Esophagus muscularis mucosa (tissue), 4 donors: ENCODE measurements around the gene CAPN9. TPM values are rescaled to one million over a fixed set of nuclear protein-coding genes. Genes with fewer than 3 reads are reported as not detected.

Experiments used
- DNase-seq: peaks from one replicate; pipeline ENCODE4 v3.0.0-alpha.2; 2017; ENCODE audit errors: extremely low spot score
- H3K27ac ChIP-seq, 4 donors: fragments of 200-600 bp; sonication (generic); replicated peaks in 1 of 4; 1 replicate in 3 of 4; 2 replicates in 1 of 4; pipeline ENCODE4 v1.5.1; 2016 to 2019; ENCODE audit warnings: mild to moderate bottlenecking in 1 of 4
- H3K27me3 ChIP-seq, 4 donors: fragments of 200-600 bp; sonication (generic); one replicate each; pipeline versions ENCODE4 v1.5.1 to v1.6.0; 2016 to 2019
- H3K36me3 ChIP-seq, 4 donors: fragments of 200-600 bp; sonication (generic); one replicate each; pipeline ENCODE4 v1.5.1; 2016 to 2019
- H3K4me1 ChIP-seq, 4 donors: fragments of 200-600 bp; sonication (generic); one replicate each; pipeline ENCODE4 v1.5.1; 2016 to 2019
- H3K4me3 ChIP-seq, 4 donors: fragments of 200-600 bp; sonication (generic); 1 replicate in 2 of 4; 2 replicates in 2 of 4; pipeline ENCODE4 v1.5.1; 2016 to 2019; ENCODE audit warnings: mild to moderate bottlenecking in 4 of 4, moderate library complexity in 1 of 4
- H3K9me3 ChIP-seq, 4 donors: fragments of 200-600 bp; sonication (generic); 1 replicate in 3 of 4; 2 replicates in 1 of 4; pipeline ENCODE4 v1.5.1; 2016 to 2019
- CTCF ChIP-seq, 3 experiments: fragments of 200-600 bp in 2 of 3; fragments of 450-650 bp in 1 of 3; sonication (generic) in 2 of 3; IDR thresholded peaks; one replicate each; pipeline ENCODE4 v1.5.1; 2017 to 2019; ENCODE audit warnings: antibody characterized with exemption in 3 of 3, mild to moderate bottlenecking in 2 of 3, moderate library complexity in 1 of 3
- EP300 ChIP-seq: sonication (generic); formaldehyde crosslinking; IDR thresholded peaks from one replicate; pipeline ENCODE4 v1.6.1; 2017; ENCODE audit warnings: antibody characterized with exemption
- POLR2A ChIP-seq: fragments of 450-650 bp; IDR thresholded peaks from one replicate; pipeline ENCODE4 v1.6.1; 2017; ENCODE audit warnings: antibody characterized with exemption, moderate library complexity, mild to moderate bottlenecking, low read depth
- POLR2AphosphoS5 ChIP-seq, 2 donors: sonication (generic); formaldehyde crosslinking; IDR thresholded peaks; one replicate each; pipeline ENCODE4 v1.6.1; 2017; ENCODE audit warnings: antibody characterized with exemption in 2 of 2
- WGBS: methylation state at CpG from one replicate; pipeline ENCODE4 v1.1.5; 2018; 5-methylcytosine and 5-hydroxymethylcytosine counted together
- intact Hi-C: fragments of 100-400 bp; cut with DNase I; formaldehyde crosslinking; loops from one replicate; pipeline ENCODE4 v1.15.1; 2023
- total RNA-seq, 4 donors: library from RNA; depleted of rRNA; stranded (reverse); fragments of >200 nt; gene quantifications; one replicate each; pipeline versions ENCODE4 v1.1.0 to v1.2.1, GENCODE V29; 2016

The CAPN9 gene
- total RNA-seq, 4 donors from 2014 or later, result not detected

GRCh38 chr1:230792691-230793462 is 45.7 kb downstream of the CAPN9 start:
- H3K4me1 ChIP-seq, result peaks cover 0 to 4% (median 2%) of the 10 kb centered on the region in 4 donors
- WGBS, result 92% methylated on average over 13 of the region's 13 CpGs
- H3K4me3 ChIP-seq, result no peak overlapping the region
- no peak overlapping the region for H3K27ac ChIP-seq
- no peak for TF ChIP-seq POLR2A
- no peak for TF ChIP-seq CTCF (IDR thresholded peaks at IDR 0.05)
- no peak for TF ChIP-seq EP300
- TF ChIP-seq POLR2AphosphoS5 (IDR thresholded peaks at IDR 0.05), result no peak
- H3K36me3 ChIP-seq, result no peaks in the 10 kb centered on the region
- DNase-seq, result peak; percentile 77
- H3K9me3 ChIP-seq, result no peaks in the 10 kb centered on the region
- intact Hi-C loops, result no loop called here
- no peaks in the 10 kb centered on the region for H3K27me3 ChIP-seq

- Histone ChIP-seq H3K27ac (no peak overlapping the region), H3K4me1 (peaks cover 0 to 10% (median 3%) of the 10 kb centered on the region in 4 donors), H3K36me3 (no peaks in the 10 kb centered on the region), H3K9me3 (no peaks in the 10 kb centered on the region), H3K4me3 (no peak overlapping the region), H3K27me3 (no peaks in the 10 kb centered on the region)
- DNase-seq, result no peak
- intact Hi-C loops, result no loop called here
- 94% methylated on average over 9 of the region's 9 CpGs for WGBS
- TF ChIP-seq CTCF (IDR thresholded peaks at IDR 0.05) (no peak), POLR2AphosphoS5 (IDR thresholded peaks at IDR 0.05) (no peak), POLR2A (no peak), EP300 (no peak)
These were observed 46.2 kb downstream of the CAPN9 start for GRCh38 chr1:230793463-230793745.

GRCh38 chr1:230794431-230794830 is 47.2 kb downstream of the CAPN9 start:
- Histone ChIP-seq H3K4me3 (no peak overlapping the region), H3K9me3 (no peaks in the 10 kb centered on the region), H3K4me1 (peaks cover 0 to 12% (median 3%) of the 10 kb centered on the region in 4 donors), H3K27ac (no peak overlapping the region), H3K27me3 (no peaks in the 10 kb centered on the region), H3K36me3 (no peaks in the 10 kb centered on the region)
- DNase-seq, result no peak
- 57% methylated on average over 1 of the region's 5 CpGs for WGBS
- intact Hi-C loops, result no loop called here
- TF ChIP-seq POLR2A (no peak), POLR2AphosphoS5 (IDR thresholded peaks at IDR 0.05) (no peak)

GRCh38 chr1:230794871-230795605 is 47.9 kb downstream of the CAPN9 start:
- 88% methylated on average over 8 of the region's 19 CpGs for WGBS

GRCh38 chr1:230796626-230797025 is 49.4 kb downstream of the CAPN9 start:
- no peak overlapping the region for H3K4me3 ChIP-seq
- H3K36me3 ChIP-seq, result no peaks in the 10 kb centered on the region
- TF ChIP-seq EP300 (no peak), POLR2AphosphoS5 (IDR thresholded peaks at IDR 0.05) (no peak), POLR2A (no peak), CTCF (IDR thresholded peaks at IDR 0.05) (no peak)
- 64% methylated on average over 2 of the region's 2 CpGs for WGBS
- peaks cover 0 to 12% (median 3%) of the 10 kb centered on the region in 4 donors for H3K4me1 ChIP-seq
- no peaks in the 10 kb centered on the region for H3K9me3 ChIP-seq
- peak; percentile 64 for DNase-seq
- H3K27me3 ChIP-seq, result peaks cover 0 to 8% (median 0%) of the 10 kb centered on the region in 4 donors
- intact Hi-C loops, result loop anchor here (2.0 to 5.0 kb wide), 2 partner anchors 181 to 414 kb away; partner anchors contain the start of genes ARV1 and TTC13
- no peak overlapping the region for H3K27ac ChIP-seq

More at GRCh38 chr1:230794871-230795605, 47.9 kb downstream of the CAPN9 start:
- H3K27ac ChIP-seq, result no peak overlapping the region
- no peaks in the 10 kb centered on the region for H3K9me3 ChIP-seq
- H3K27me3 ChIP-seq, result no peaks in the 10 kb centered on the region
- no peak overlapping the region for H3K4me3 ChIP-seq
- peaks cover 0 to 12% (median 3%) of the 10 kb centered on the region in 4 donors for H3K4me1 ChIP-seq
- DNase-seq, result peak; percentile 90
- no peak for TF ChIP-seq POLR2AphosphoS5 (IDR thresholded peaks at IDR 0.05)
- TF ChIP-seq EP300, result no peak
- no peaks in the 10 kb centered on the region for H3K36me3 ChIP-seq
- intact Hi-C loops, result loop anchor here (5.0 kb wide), 1 partner anchor 182 kb away; the partner anchor contains the start of genes ARV1 and TTC13
